Kidney (tissue), 14 donors: ENCODE data around the gene CYTH4. TPM values are rescaled to one million over a fixed set of nuclear protein-coding genes. Genes with fewer than 3 reads are reported as not detected.

Experiments used
- DNase-seq, 5 donors: peaks; one replicate each; pipeline ENCODE4 v3.0.0-alpha.2; 2013 to 2020
- FAIRE-seq: peaks from 2 replicates; lab custom pipeline; 2012; peaks lifted over from hg19 to GRCh38; lab: Jason Lieb, UNC
- H3K27ac ChIP-seq, 2 donors: one replicate each; pipeline ENCODE4 v1.7.0; 2013; ENCODE audit warnings: low read depth in 2 of 2, low read length in 2 of 2, inconsistent platforms in 1 of 2
- H3K27me3 ChIP-seq: one replicate; pipeline ENCODE4 v1.7.1; 2013; ENCODE audit warnings: low read length, inconsistent platforms; ENCODE audit not compliant: control insufficient read depth, insufficient read depth
- H3K36me3 ChIP-seq, 3 donors: one replicate each; pipeline versions ENCODE4 v1.7.0 to v1.7.1; 2013; ENCODE audit warnings: low read length in 3 of 3, control low read depth in 1 of 3, inconsistent platforms in 1 of 3; ENCODE audit not compliant: insufficient read depth in 3 of 3, control insufficient read depth in 2 of 3
- H3K4me1 ChIP-seq, 3 donors: one replicate each; pipeline versions ENCODE4 v1.7.0 to v1.7.1; 2013; ENCODE audit warnings: low read length in 3 of 3, inconsistent platforms in 1 of 3, low read depth in 1 of 3; ENCODE audit not compliant: control insufficient read depth in 2 of 3, insufficient read depth in 2 of 3
- H3K4me3 ChIP-seq, 3 donors: one replicate each; pipeline versions ENCODE4 v1.7.0 to v1.8.1; 2013; ENCODE audit warnings: low read length in 3 of 3, control low read depth in 1 of 3, inconsistent platforms in 1 of 3
- H3K9ac ChIP-seq, 3 donors: one replicate each; pipeline versions ENCODE4 v1.7.0 to v1.7.1; 2013; ENCODE audit warnings: low read length in 3 of 3, control low read depth in 1 of 3, inconsistent platforms in 1 of 3
- H3K9me3 ChIP-seq, 3 donors: one replicate each; pipeline versions ENCODE4 v1.7.0 to v1.7.1; 2013; ENCODE audit warnings: low read length in 3 of 3, control low read depth in 1 of 3, inconsistent platforms in 1 of 3; ENCODE audit not compliant: control insufficient read depth in 2 of 3, insufficient read depth in 1 of 3
- CTCF ChIP-seq: IDR thresholded peaks from 3 replicates; pipeline ENCODE4 v1.5.1; 2012; ENCODE audit warnings: mild to moderate bottlenecking, moderate library complexity, borderline replicate concordance; ENCODE audit not compliant: insufficient read depth; ENCODE audit errors: extremely low read depth
- intact Hi-C: fragments of 100-400 bp; cut with DNase I; formaldehyde crosslinking; loops from one replicate; pipeline ENCODE4 v1.11.1; 2022
- polyA plus RNA-seq: library from polyadenylated mRNA; stranded (reverse); fragments of 350-450 nt; fragmentation: Illumina TruSeq; extraction: RNeasy Lipid Tissue Mini Kit (QIAGEN cat#74804); gene quantifications from one replicate; pipeline ENCODE4 v1.2.3, GENCODE V29; 2014; ENCODE audit warnings: low read depth, low replicate concordance; ENCODE audit not compliant: insufficient read depth
- total RNA-seq: library from RNA; stranded (reverse); fragmentation: NEBNext Ultra II Directional; extraction: Animal tissue kit (Norgen Biotek cat#: 25700); gene quantifications from one replicate; pipeline ENCODE4 v1.2.1, GENCODE V29; 2021
- donor health status: control.
- donor health status: control.
- donor health status: control.
- donor health status: control.
- donor health status: control.
- donor health status: DM: yes; HTN: yes; CAD: no.
- donor health status: Normal renal cell carcinoma (clear cell type).

CYTH4 gene
- total and polyA plus RNA-seq, 2 donors from 2014 or later: 1.9 to 30.2 TPM

- no peaks in the 10 kb centered on the region for H3K27me3 ChIP-seq
- no peaks in the 10 kb centered on the region for H3K4me1 ChIP-seq
- intact Hi-C loops: no loop called here
- H3K9ac ChIP-seq: no peak overlapping the region
- H3K27ac ChIP-seq: no peak overlapping the region
- DNase-seq (no peak), FAIRE-seq (no peak)
- H3K36me3 ChIP-seq: no peaks in the 10 kb centered on the region
- TF ChIP-seq CTCF: no peak
- no peaks in the 10 kb centered on the region for H3K9me3 ChIP-seq
- no peak overlapping the region for H3K4me3 ChIP-seq
Observed at GRCh38 chr22:37353839-37354238, 71.5 kb downstream of the CYTH4 start.

- no peak overlapping the region for H3K4me3 ChIP-seq
- DNase-seq: no peak
- H3K4me1 ChIP-seq: no peaks in the 10 kb centered on the region
- no peak for TF ChIP-seq CTCF
- no peaks in the 10 kb centered on the region for H3K9me3 ChIP-seq
- no peak overlapping the region for H3K9ac ChIP-seq
- H3K36me3 ChIP-seq: no peaks in the 10 kb centered on the region
- intact Hi-C loops: no loop called here
- H3K27me3 ChIP-seq: no peaks in the 10 kb centered on the region
- FAIRE-seq: no peak
- H3K27ac ChIP-seq: no peak overlapping the region
Observed at GRCh38 chr22:37354261-37354660, 72.0 kb downstream of the CYTH4 start.

GRCh38 chr22:37354670-37355069 is 72.4 kb downstream of the CYTH4 start:
- no peaks in the 10 kb centered on the region for H3K27me3 ChIP-seq
- H3K9ac ChIP-seq: no peak overlapping the region
- intact Hi-C loops: no loop called here
- no peak for TF ChIP-seq CTCF
- no peak for DNase-seq
- H3K27ac ChIP-seq: no peak overlapping the region
- no peaks in the 10 kb centered on the region for H3K36me3 ChIP-seq
- no peaks in the 10 kb centered on the region for H3K9me3 ChIP-seq
- FAIRE-seq: no peak
- no peaks in the 10 kb centered on the region for H3K4me1 ChIP-seq
- H3K4me3 ChIP-seq: no peak overlapping the region

GRCh38 chr22:37355174-37355573 is 72.9 kb downstream of the CYTH4 start:
- H3K36me3 ChIP-seq: no peaks in the 10 kb centered on the region
- no peaks in the 10 kb centered on the region for H3K9me3 ChIP-seq
- no peak overlapping the region for H3K27ac ChIP-seq
- H3K4me1 ChIP-seq: no peaks in the 10 kb centered on the region
- intact Hi-C loops: no loop called here
- H3K27me3 ChIP-seq: no peaks in the 10 kb centered on the region
- no peak for DNase-seq
- TF ChIP-seq CTCF: no peak
- H3K9ac ChIP-seq: no peak overlapping the region
- no peak for FAIRE-seq
- no peak overlapping the region for H3K4me3 ChIP-seq
